SU-DHL-6 (cell line): Measurements from ENCODE around the gene NECTIN3.

Source experiments
- H2AFZ ChIP-seq: fragments of 200-600 bp; sonication (generic); 2 replicates; pipeline ENCODE4 v1.6.1; 2014; ENCODE audit warnings: low read depth, mild to moderate bottlenecking, moderate library complexity, mixed read lengths, antibody characterized with exemption, low read length; ENCODE audit not compliant: severe bottlenecking
- H3F3A ChIP-seq: fragments of 200-600 bp; shearing (Covaris generic); 2 replicates; pipeline ENCODE4 v1.6.0; 2016; ENCODE audit warnings: antibody characterized with exemption, mild to moderate bottlenecking; ENCODE audit not compliant: insufficient read depth
- H3K27ac ChIP-seq: fragments of 200-600 bp; sonication (generic); 2 replicates; pipeline ENCODE4 v1.5.1; 2016; ENCODE audit warnings: low read depth, mild to moderate bottlenecking, low read length, moderate library complexity, mixed read lengths
- H3K27me3 ChIP-seq: fragments of 200-600 bp; sonication (generic), shearing (Covaris generic); 2 replicates; pipeline ENCODE4 v1.6.0; 2014; ENCODE audit warnings: mild to moderate bottlenecking, low read length
- H3K36me3 ChIP-seq: fragments of 200-600 bp; sonication (generic); 2 replicates; pipeline ENCODE4 v1.6.1; 2014; ENCODE audit warnings: mild to moderate bottlenecking, low read length, mixed read lengths
- H3K4me2 ChIP-seq: fragments of 300-600, 200-600 bp; shearing (Covaris generic), sonication (generic); 2 replicates; pipeline ENCODE4 v1.6.0; 2014; ENCODE audit warnings: low read length, low read depth, mild to moderate bottlenecking; ENCODE audit not compliant: poor library complexity, severe bottlenecking
- H3K4me3 ChIP-seq: fragments of 200-600 bp; sonication (generic); 2 replicates; pipeline ENCODE4 v1.5.1; 2014; ENCODE audit warnings: antibody characterized with exemption, low read length, mild to moderate bottlenecking, mixed read lengths; ENCODE audit not compliant: insufficient read depth, poor library complexity, severe bottlenecking
- H3K79me2 ChIP-seq: fragments of 200-600 bp; sonication (generic); 2 replicates; pipeline ENCODE4 v1.6.1; 2014; ENCODE audit warnings: mild to moderate bottlenecking, low read length, moderate library complexity; ENCODE audit not compliant: insufficient read depth
- H3K9ac ChIP-seq: fragments of 200-600 bp; sonication (generic); 2 replicates; pipeline ENCODE4 v1.7.0; 2014; ENCODE audit warnings: mild to moderate bottlenecking, low read length
- H3K9me2 ChIP-seq: fragments of 200-600 bp; sonication (generic); replicated peaks from 2 replicates; pipeline ENCODE4 v1.6.1; 2014; ENCODE audit warnings: low read length; ENCODE audit not compliant: insufficient read depth
- H3K9me3 ChIP-seq: fragments of 200-600 bp; sonication (generic); 2 replicates; pipeline ENCODE4 v1.6.1; 2014; ENCODE audit warnings: low read length, mixed read lengths; ENCODE audit not compliant: insufficient read depth
- H4K20me1 ChIP-seq: fragments of 200-600 bp; sonication (generic); 2 replicates; pipeline ENCODE4 v1.6.1; 2014; ENCODE audit warnings: low read depth, mild to moderate bottlenecking, antibody characterized with exemption, low read length, moderate library complexity, mixed read lengths
- CTCF ChIP-seq: fragments of 200-600 bp; sonication (generic); IDR thresholded peaks from one replicate; pipeline ENCODE4 v1.5.1; 2017; ENCODE audit warnings: antibody characterized with exemption, mild to moderate bottlenecking, low read length, moderate library complexity; ENCODE audit not compliant: insufficient read depth, poor library complexity, severe bottlenecking
- EZH2phosphoT487 ChIP-seq: fragments of 200-600 bp; sonication (generic), shearing (Covaris generic); conservative IDR thresholded peaks from 2 replicates; pipeline ENCODE4 v1.6.1; 2018; ENCODE audit warnings: mild to moderate bottlenecking, antibody characterized with exemption, low read length, moderate library complexity, mixed read lengths

NECTIN3 gene

DNA sequence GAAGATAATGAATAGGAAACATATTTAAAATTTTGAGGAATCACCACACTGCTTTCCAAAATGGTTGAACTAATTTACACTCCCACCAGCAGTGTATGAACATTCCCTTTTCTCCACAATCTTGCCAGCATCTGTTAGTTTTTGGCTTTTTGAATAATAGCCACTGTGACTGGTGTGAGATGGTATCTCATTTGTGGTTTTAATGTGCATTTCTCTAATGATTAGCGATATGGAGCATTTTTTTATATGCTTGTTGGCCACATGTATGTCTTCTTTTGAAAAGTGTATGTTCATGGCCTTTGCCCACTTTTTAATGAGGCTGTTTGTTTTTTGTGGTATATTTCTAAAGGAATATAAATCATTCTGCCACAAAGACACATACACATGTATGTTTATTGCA, 166.3 kb downstream of the NECTIN3 start:
- Histone ChIP-seq H3F3A (no peaks in the 10 kb centered on the region), H4K20me1 (no peaks in the 10 kb centered on the region), H3K79me2 (no peaks in the 10 kb centered on the region), H3K4me3 (no peak overlapping the region), H3K36me3 (no peaks in the 10 kb centered on the region), H3K27ac (no peak overlapping the region), H3K9ac (no peak overlapping the region), H3K9me2 (no peaks in the 10 kb centered on the region; the same call in 1 of the 2 replicates), H3K9me3 (no peaks in the 10 kb centered on the region), H2AFZ (no peak overlapping the region), H3K4me2 (no peak overlapping the region), H3K27me3 (no peaks in the 10 kb centered on the region)
- TF ChIP-seq EZH2phosphoT487 (no peak), CTCF (no peak)

DNA sequence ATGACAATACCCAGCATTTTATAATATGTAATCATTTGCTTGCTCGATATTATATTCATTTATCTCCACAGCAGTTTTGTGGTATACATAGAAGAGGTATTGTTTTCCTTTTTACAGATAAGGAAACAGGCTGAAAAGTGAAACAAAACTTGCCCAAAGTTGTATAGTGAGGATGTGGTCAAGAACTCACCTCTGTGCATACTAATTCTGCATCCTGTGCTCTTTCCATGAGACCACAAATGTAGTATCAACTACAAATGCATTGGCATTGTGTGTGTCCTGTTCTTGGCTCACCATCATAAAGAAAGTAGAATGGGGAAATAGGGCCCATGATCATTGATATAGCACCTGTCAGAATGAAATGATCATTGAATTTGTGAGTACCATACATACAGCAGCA, 167.3 kb downstream of the NECTIN3 start:
- no peaks in the 10 kb centered on the region for H4K20me1 ChIP-seq
- no peaks in the 10 kb centered on the region for H3K79me2 ChIP-seq
- no peak overlapping the region for H3K4me3 ChIP-seq
- no peak overlapping the region for H3K27ac ChIP-seq
- no peaks in the 10 kb centered on the region; the same call in 1 of the 2 replicates for H3K9me2 ChIP-seq
- no peaks in the 10 kb centered on the region for H3K36me3 ChIP-seq
- no peak overlapping the region for H3K4me2 ChIP-seq
- TF ChIP-seq CTCF = no peak
- no peak for TF ChIP-seq EZH2phosphoT487
- no peaks in the 10 kb centered on the region for H3F3A ChIP-seq
- no peaks in the 10 kb centered on the region for H3K27me3 ChIP-seq
- H3K9me3 ChIP-seq = no peaks in the 10 kb centered on the region
- no peak overlapping the region for H2AFZ ChIP-seq
- no peak overlapping the region for H3K9ac ChIP-seq

DNA sequence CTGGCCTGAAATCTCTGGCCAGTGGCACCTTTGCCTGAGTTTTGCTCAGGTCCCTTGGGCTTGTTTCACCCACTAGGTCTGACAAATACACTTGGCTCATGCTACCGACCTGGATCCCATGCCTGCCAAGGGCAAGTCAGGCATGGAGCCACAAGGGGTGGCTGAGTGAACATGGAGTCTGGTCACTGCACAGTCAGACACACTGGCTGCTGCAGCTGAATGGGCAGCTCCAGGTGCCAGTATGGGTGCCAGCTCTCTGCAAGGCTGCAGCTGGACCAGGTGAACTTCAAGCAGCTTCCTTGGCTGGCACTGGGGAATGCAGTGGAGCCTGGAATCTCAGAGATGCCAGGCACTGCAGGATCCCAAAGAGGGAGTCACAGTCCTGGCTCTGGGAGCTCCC, 170.3 kb downstream of the NECTIN3 start:
- Histone ChIP-seq H3K4me3 (no peak overlapping the region), H3K79me2 (no peaks in the 10 kb centered on the region), H4K20me1 (no peaks in the 10 kb centered on the region), H3K4me2 (no peak overlapping the region), H3K9ac (no peak overlapping the region), H3K27ac (no peak overlapping the region), H3F3A (no peaks in the 10 kb centered on the region), H3K36me3 (no peaks in the 10 kb centered on the region), H3K9me3 (no peaks in the 10 kb centered on the region), H2AFZ (no peak overlapping the region), H3K27me3 (no peaks in the 10 kb centered on the region), H3K9me2 (no peaks in the 10 kb centered on the region; the same call in 1 of the 2 replicates)
- no peak for TF ChIP-seq CTCF
- TF ChIP-seq EZH2phosphoT487 = no peak
